Stimulated activated CD8-positive, alpha-beta memory T cell treated with anti-CD3 and anti-CD28 coated beads, Interleukin-7, amount 100 ng/mL, for 48 hours (primary cell): ENCODE results near the gene SKOR2.

Experiments used
- DNase-seq, 2 donors: peaks; one replicate each; pipeline ENCODE4 v3.0.0-alpha.2; 2020; ENCODE audit warnings: low read depth in 1 of 2; ENCODE audit errors: extremely low read depth in 1 of 2

The SKOR2 gene, protein sequence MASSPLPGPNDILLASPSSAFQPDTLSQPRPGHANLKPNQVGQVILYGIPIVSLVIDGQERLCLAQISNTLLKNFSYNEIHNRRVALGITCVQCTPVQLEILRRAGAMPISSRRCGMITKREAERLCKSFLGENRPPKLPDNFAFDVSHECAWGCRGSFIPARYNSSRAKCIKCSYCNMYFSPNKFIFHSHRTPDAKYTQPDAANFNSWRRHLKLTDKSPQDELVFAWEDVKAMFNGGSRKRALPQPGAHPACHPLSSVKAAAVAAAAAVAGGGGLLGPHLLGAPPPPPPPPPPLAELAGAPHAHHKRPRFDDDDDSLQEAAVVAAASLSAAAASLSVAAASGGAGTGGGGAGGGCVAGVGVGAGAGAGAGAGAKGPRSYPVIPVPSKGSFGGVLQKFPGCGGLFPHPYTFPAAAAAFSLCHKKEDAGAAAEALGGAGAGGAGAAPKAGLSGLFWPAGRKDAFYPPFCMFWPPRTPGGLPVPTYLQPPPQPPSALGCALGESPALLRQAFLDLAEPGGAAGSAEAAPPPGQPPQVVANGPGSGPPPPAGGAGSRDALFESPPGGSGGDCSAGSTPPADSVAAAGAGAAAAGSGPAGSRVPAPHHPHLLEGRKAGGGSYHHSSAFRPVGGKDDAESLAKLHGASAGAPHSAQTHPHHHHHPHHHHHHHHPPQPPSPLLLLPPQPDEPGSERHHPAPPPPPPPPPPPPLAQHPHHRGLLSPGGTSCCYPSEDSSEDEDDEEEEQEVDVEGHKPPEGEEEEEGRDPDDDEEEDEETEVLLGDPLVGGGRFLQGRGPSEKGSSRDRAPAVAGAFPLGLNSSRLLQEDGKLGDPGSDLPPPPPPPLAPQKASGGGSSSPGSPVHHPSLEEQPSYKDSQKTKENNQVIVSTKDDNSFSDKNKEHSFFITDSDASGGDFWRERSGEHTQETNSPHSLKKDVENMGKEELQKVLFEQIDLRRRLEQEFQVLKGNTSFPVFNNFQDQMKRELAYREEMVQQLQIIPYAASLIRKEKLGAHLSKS

DNA sequence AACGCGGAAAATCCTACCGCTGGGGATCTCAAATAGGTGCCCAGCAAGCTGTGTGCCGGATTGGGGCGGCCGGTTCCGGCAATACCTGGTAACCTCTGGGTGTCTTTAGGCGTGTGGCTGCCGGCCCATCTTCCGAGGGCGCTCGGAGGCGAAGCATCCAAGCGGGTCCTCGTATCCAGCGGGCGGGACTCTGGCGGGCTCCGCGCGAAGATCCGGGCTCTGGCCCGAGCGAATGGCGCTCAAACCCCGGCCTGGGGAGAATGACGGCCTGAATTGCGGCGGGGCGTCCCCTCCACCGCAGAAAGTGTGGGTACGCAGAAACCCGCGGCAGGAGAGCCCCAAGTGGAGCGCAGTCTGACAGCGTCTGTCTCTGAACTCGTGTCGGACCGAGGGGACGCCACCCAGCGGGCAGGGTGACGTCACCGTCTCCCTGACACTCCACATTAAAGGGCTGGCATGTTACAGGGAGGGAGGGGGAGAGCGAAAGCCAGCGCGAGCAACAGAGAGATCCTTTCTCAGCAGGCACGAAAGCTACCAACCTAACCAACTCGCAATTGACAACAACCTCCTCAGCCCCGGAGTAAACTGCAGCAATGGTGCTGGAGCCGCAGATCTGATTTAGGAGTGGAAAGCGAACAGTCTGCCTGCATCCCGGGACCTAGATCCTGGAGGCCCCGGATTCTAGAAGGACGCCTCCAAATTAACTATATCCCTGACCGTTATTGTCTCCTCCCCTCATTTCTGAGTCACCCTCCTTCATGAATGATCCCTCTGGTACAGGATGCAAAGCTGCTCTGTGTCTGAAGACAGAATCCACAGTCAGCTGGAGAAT, at the start of gene SKOR2:
Gene SKOR2 (minus strand): TSS at position 372 of the 832 bp plus-strand sequence. CDS start 2,477 bp downstream, outside the sequence.
- DNase-seq: no peak

DNA sequence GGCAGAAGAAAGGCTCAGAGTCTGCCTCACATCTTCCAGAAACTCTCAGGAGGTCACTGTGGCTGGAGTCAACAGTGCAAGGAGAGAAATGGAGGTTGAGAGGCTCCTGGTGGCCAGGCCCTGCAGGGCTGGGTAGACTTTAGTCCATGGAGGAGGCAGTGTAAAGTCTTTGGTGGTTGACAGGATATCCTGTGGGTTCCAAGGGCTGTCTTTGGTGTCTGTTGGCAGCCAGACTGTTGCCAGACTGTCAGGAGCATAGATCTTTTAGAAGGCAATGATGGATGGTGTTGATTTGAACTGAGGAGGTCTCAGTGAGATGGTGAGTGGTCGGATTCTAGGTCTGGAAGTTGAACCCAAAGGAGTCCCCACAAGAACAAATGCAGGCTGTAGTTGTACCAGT, 45.0 kb upstream of the SKOR2 start:
- DNase-seq: no peak

DNA sequence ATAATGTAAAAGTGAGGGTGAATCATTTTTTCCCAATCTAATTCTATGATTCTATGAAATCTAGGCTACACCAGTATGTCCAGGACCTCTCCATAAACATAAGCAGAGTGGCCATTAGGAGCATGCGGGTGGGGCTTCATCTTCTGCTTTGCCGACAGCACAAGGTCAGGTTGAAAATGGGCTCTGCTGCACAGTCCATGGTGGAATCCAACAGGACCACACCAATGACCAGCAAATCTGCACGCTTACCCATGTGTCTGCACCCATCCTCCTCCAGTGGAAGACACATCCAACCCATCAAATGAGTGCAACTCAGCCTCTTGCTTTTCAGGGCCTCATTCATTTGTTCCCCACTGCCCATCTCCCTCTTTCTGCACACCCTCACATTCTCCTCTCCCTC, 43.3 kb upstream of the SKOR2 start:
- DNase-seq: no peak

DNA sequence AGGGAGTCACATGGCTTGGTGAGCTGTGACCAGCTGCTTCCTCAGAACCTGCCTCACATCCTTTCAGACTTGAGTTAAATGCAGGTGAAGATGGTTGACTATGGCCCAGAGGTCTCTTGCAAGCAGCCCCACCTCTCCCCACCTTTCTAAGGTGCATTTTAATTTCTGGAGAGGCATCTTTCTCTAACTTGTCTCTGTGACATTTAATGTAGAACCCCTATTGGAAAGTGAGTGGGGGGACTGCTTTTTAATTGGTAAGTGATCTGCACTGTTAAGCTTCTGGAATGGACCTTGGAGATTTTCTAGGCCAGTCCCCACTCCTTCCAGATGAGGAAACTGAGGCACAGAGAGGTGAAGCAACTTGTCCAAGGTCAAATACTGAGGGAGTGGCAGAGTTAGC, 37.3 kb upstream of the SKOR2 start:
- DNase-seq: no peak

DNA sequence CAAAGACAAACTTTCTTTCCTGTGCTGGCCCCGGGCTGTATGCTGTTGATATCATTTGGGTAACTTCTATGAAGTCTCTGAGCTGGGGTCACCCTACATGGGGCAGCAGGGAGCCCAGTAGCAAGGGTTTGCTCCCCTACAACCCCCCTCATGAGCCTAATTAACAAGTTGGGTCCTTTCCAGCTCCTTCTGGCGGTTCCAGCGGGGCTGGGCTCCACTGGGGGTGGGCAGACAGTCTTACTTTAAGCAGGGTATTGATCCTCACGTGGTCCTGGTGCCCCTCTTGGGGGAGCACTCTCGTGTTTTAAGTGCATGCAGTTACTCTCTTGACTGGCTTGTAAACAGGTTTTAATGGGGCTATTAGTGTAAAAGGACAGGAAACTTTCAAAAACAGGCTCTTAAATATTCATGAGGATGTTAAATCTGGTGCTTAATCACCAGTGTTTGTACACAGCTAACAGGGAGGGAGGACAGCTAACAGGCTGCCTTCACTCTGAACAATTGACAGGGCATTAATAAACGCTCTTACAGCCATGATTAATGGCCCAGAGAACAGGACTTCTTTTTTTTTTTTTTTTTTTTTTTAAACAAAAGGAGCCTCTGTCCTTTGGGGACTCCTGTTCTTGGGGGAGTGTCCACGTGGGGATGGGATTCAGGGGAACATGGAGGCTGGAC, 36.6 kb upstream of the SKOR2 start:
- DNase-seq: no peak

DNA sequence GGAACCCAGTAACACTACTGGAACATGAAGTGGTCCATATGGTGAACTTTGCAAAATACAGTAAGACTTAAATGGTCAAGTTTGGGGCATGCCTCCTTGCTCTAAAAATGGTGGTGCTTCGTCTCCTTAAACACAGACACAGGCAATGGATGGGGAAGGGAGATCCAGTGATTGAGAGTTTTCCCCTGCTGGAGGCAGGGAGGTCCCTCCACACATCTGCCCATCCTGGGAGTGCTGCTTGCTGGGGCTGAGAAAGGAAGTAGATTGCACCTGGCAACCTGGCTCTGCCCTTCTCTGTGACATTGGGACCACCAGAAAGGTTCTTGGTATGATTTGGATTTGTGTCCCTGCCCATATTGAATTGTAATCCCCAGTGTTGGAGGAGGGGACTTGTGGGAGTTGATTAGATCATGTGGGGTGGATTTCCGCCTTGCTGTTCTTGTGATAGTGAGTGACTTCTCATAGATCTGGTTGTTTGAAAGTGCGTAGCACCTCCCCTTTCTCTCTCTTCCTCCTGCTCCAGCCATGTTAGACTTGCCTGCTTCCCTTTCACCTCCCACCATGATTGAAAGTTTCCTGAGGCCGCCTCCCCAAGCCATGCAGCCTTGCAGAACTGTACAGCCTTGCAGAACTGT, 35.4 kb upstream of the SKOR2 start:
- DNase-seq: no peak

DNA sequence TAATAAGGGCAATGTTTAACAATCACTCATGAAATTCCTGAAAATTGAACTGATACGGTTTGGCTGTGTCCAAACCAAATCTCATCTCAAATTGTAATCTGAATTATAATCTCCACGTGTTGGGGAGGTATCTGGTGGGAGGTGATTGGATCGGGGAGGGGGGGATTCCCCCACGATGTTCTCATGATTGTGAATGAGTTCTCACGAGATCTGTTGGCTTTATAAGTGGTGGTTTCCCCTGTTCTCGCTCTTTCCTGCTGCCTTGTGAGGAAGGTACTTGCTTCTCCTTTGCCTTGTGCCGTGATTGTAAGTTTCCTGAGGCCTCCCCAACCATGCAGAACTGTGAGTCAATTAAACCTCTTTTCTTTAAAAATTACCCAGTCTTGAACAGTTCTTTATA, 34.0 kb upstream of the SKOR2 start:
- DNase-seq: no peak

DNA sequence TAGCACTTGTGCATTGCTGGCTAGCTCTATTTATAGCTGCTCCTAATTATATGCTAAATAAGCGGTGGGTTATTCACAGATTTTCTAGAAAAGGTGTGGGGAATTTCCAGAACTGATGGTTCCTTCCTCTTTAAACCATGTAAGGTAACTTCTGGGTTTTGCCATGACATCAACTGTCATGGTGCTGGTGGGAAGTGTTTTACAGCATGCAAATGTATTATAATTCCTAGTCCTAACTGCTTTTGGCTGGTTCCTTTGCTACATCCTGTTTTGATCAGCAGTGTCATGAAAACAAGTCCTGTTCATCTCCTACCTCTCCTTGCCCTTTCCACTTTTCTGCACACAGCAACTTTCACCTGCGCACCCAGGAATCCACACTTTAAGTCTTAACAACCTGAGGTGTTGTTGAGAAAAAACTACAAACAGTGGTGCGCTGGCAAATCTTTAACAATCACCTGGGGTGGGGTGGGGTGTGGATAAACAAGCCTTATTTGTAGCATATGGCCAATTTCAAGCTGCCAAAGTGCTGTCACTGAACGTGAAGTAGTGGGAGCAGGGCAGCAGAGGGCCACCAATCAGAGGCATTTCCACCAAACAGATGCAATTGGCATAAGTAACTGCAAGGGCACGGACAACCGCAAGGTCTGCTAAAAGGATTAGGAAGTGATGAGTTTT, 33.4 kb upstream of the SKOR2 start:
- DNase-seq: no peak

DNA sequence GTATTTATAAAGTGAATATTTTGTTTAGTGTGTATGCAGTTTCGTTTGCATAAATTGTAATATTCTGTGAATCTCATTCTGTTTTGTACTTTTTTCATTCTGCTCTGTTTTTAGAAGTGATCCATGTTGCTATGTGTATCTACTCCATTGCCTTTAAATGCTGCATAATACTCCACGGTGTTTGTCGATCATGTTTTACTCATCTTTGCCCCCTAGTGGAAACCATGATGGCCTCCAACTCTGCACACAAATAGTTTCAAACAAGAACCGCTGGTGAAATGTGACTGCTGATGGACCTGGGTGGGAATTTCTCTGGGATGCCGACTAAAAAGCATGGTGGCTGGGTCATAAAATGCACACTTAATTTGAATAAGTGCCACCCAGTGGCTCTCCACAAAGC, 32.0 kb upstream of the SKOR2 start:
- DNase-seq: no peak

DNA sequence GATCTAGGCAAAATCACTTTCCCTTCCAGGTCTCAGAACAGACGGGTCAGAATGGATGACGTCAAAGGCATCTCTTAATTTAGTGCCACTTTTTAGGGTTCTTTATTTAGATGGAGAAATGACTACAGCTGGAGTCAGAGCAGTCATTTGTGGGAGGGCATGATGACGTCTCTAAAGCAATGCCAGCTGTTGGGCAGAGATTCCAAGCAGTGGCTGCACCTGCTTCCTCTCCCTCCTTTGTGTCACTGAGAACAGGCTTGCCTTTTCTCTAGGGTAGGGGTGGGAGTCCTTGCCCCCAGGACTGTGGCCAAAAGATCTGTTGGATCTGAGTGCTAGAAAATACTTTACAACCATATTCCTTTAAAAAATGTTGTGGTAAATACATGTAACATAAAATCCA, 28.7 kb upstream of the SKOR2 start:
- no peak for DNase-seq

DNA sequence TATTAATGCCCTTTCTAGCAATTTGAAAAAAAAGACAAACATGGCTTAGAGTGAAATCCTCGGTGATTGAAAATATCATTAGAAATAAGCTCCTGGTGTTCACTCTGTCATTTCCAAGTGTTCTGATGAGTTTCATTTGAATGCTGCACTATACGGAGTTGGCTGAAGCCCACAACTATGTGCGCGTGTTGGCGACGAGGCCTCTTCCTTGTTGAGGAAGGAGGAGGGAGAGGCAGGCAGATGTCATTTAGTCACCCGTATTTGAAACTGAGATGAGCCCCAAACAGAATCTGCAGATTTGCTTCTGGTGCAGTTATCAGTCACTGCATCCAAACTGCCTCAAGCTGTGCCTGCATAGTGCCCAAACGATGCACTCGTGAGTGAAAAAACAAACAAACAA, 23.5 kb upstream of the SKOR2 start:
- DNase-seq: no peak

DNA sequence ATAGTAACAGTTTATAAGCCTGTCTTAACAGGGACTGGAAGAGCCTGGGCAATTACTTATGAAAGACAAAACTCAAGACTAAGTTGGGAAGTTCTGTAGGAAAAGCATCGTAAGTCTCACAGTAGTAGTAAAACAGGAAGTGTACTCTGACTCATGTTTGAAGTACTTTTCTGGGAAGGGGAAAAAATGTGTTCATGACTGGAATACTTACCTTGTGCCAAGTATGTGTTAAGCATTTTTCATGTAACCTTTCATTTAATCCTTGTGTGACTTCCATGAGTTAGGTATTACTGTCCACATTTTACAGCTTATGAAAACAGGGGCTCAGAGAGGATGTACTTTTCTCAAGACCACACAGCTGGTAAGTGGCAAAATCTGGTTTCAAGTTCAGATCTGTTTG, 13.7 kb upstream of the SKOR2 start:
- no peak for DNase-seq

DNA sequence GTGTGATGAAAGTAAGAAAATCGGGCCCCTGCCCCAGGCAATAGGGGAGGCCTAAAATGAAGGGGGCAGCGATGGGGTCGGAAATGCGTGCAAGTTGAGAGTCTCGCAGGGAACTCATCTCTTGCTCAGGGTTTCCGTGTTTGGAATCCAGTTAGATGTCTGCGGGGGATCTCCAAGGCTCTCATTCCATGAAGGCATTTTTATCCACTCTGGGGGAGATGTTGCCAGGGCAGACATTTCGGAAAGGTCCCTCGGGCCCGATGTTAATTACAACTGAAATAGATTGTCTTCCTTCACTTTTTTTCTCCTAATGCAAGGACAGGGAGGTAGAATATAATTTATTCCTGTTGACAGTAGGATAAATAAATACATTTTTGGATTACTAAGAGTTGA, 12.8 kb upstream of the SKOR2 start:
- DNase-seq: no peak

DNA sequence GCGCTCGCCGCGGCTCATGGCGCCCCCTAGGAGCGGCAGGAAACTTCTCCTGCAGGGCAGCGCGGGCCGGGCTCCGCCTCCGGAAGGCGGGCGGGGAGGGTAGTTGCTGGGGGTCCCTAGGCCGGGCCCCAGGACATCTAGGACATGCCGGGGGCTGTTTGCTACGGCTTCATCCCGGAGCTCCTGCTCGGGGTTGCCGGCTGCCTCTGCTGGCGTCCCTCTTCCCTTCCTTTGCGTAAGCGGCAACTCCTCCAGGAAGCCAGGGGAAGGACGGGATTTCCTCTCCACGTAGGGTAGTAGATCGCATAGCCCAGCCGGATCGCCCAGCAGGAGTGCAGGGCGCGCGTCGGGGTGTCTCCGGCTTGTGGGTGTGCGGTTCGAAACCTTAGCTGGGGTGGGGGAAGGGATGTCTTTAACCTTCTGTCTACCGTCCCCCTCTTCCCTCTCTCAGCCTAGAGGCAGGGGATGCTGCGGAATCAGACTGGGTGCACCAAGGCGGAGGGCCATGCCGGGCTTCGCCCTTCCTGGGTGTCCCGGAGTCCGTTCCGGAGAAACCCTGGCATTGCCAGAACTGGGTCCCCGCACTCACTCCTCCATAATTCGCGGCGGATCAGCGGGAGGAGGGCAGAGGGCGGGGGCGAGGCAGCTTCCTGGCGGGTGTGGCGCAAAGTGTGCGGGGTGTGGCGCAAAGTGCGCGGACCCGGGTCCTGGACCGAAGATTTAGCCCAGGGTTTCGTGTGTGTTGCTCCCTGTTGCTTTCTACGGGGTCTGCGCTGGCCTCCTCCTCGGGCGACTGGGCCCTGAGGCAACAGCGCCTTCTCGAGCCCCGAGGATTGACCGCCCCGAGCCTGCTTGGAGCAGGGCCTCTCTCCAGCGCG, 12.2 kb upstream of the SKOR2 start:
- no peak for DNase-seq

DNA sequence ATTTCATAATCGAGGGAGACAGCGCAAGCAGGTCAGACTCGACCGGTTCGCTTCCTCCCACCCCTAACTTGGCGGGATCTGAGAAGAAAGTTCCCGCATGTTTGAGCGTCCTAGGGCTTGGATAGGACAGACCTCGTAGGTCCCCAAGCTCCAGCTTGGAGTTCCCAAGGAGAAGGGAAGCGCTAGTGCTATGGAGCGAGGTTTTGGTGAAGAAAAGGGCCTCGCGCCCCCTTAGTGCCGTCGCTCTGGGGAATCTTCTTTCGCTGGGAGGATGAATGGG, 11.6 kb upstream of the SKOR2 start:
- DNase-seq: no peak

DNA sequence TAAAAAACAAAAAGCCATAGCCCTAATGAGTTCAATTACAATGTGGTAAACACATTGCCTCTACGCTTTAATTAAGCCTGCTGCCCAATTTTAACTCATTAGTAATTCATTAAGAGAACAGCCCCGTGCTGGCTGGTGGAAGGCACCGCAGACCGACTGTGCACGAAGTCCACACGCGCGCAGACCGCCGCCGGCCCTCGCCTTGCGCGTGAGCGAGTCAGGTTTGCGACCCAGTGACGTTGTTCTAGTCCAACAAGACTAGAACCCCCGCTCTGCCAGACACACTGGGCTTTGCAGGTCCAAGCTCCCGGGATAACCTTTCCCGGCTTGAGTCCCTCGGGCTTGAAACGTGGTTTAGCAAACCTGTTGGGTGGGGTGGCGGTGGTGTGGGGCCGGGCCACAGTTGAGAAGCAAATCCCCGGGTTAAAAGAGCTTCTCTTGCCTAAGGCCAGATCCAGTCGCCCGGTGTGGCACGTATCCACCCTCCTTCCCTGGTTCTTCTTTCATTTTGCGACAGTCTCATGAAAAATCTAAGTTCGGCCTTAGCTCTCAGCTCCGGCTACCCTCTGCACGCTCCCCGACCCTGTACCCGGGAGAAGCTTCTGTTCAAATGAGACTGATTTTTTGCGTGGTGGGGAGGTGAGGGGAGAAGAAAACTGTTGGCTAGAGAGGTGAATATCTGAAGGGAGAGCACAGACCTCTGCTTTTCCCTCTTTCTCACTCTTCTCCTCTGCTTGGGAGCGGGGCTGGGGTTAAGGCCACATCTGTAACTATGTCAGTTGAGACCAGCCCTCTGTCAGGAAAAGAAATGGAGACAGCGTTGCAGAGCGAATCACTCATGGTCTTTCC, 11.1 kb upstream of the SKOR2 start:
- no peak for DNase-seq

DNA sequence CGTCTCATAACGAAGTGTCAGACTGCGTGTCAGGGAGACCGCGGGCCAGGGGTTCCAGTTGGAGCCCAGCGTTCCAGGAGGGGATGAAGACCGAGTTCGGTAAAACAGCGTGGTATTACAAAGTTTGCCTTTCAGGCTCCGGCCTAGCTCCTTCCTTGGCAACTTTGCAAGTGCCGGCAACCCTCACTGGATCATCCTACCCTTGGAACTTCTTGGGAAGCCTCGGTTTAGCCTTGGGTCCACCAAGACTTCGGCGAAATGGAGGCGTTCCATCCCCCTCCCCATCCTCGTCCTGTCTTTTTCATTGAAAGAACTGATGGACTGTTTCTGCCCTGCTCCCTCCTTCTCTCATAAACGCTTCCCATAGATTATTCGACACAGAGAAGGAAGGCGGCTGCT, 10.4 kb upstream of the SKOR2 start:
- no peak for DNase-seq
